Measurements from ENCODE around the gene ITIH3. TPM values are rescaled to one million over a fixed set of nuclear protein-coding genes. Genes with fewer than 3 reads are reported as not detected.

Gene ITIH3
- total RNA-seq, 1 donor from 2014 or later = not detected

- Mint-ChIP-seq H3K27ac (ENCODE audit: unreplicated experiment) (no peak overlapping the region), H3K36me3 (ENCODE audit: low read depth, unreplicated experiment) (no peaks in the 10 kb centered on the region), H3K27me3 (ENCODE audit: unreplicated experiment) (peaks cover 8% of the 10 kb centered on the region), H3K4me3 (ENCODE audit: unreplicated experiment) (no peak overlapping the region), H3K9me3 (ENCODE audit: unreplicated experiment) (no peaks in the 10 kb centered on the region), H3K4me1 (ENCODE audit: unreplicated experiment) (peaks cover 7% of the 10 kb centered on the region)
- DNase-seq (ENCODE audit: low spot score) = peak; percentile 27
- peak; percentile 26 for TF ChIP-seq CTCF (IDR thresholded peaks at IDR 0.05; ENCODE audit: unreplicated experiment)
Measured at GRCh38 chr3:52792413-52792812, 2.2 kb upstream of the ITIH3 start.

GRCh38 chr3:52792961-52793695 is 1.5 kb upstream of the ITIH3 start:
- no peak for DNase-seq (ENCODE audit: low spot score)
- Mint-ChIP-seq H3K27ac (ENCODE audit: unreplicated experiment) (no peak overlapping the region), H3K9me3 (ENCODE audit: unreplicated experiment) (no peaks in the 10 kb centered on the region), H3K27me3 (ENCODE audit: unreplicated experiment) (peaks cover 9% of the 10 kb centered on the region), H3K4me1 (ENCODE audit: unreplicated experiment) (peaks cover 7% of the 10 kb centered on the region), H3K4me3 (ENCODE audit: unreplicated experiment) (no peak overlapping the region), H3K36me3 (ENCODE audit: low read depth, unreplicated experiment) (no peaks in the 10 kb centered on the region)
- no peak for TF ChIP-seq CTCF (IDR thresholded peaks at IDR 0.05; ENCODE audit: unreplicated experiment)

- H3K27ac Mint-ChIP-seq (ENCODE audit: unreplicated experiment) = no peak overlapping the region
- peaks cover 9% of the 10 kb centered on the region for H3K27me3 Mint-ChIP-seq (ENCODE audit: unreplicated experiment)
- H3K9me3 Mint-ChIP-seq (ENCODE audit: unreplicated experiment) = no peaks in the 10 kb centered on the region
- DNase-seq (ENCODE audit: low spot score) = no peak
- H3K4me1 Mint-ChIP-seq (ENCODE audit: unreplicated experiment) = peaks cover 7% of the 10 kb centered on the region
- H3K36me3 Mint-ChIP-seq (ENCODE audit: low read depth, unreplicated experiment) = no peaks in the 10 kb centered on the region
- no peak overlapping the region for H3K4me3 Mint-ChIP-seq (ENCODE audit: unreplicated experiment)
- no peak for TF ChIP-seq CTCF (IDR thresholded peaks at IDR 0.05; ENCODE audit: unreplicated experiment)
Measured at GRCh38 chr3:52793702-52794611, 639 bp upstream of the ITIH3 start.

GRCh38 chr3:52795298-52795900 is 803 bp downstream of the ITIH3 start:
- DNase-seq (ENCODE audit: low spot score) = no peak
- no peak overlapping the region for H3K4me3 Mint-ChIP-seq (ENCODE audit: unreplicated experiment)
- no peak overlapping the region for H3K27ac Mint-ChIP-seq (ENCODE audit: unreplicated experiment)
- H3K4me1 Mint-ChIP-seq (ENCODE audit: unreplicated experiment) = peaks cover 4% of the 10 kb centered on the region
- H3K9me3 Mint-ChIP-seq (ENCODE audit: unreplicated experiment) = no peaks in the 10 kb centered on the region
- TF ChIP-seq CTCF (IDR thresholded peaks at IDR 0.05; ENCODE audit: unreplicated experiment) = no peak
- H3K27me3 Mint-ChIP-seq (ENCODE audit: unreplicated experiment) = peaks cover 8% of the 10 kb centered on the region
- H3K36me3 Mint-ChIP-seq (ENCODE audit: low read depth, unreplicated experiment) = no peaks in the 10 kb centered on the region

All from endothelial cell (in vitro differentiated cells).